ENCODE data around the gene RBM27. TPM values are rescaled to one million over a fixed set of nuclear protein-coding genes. Genes with fewer than 3 reads are reported as not detected.
"Not testable (repeated sequence)": the region's sequence is repeated elsewhere in the genome, so short reads cannot be mapped to it uniquely, and the experiment has no call there.

Gene RBM27
- total and polyA plus RNA-seq, 2 of the 4 experiments (the other 2 are of a cell fraction) = 7.7 to 19.2 TPM

DNA sequence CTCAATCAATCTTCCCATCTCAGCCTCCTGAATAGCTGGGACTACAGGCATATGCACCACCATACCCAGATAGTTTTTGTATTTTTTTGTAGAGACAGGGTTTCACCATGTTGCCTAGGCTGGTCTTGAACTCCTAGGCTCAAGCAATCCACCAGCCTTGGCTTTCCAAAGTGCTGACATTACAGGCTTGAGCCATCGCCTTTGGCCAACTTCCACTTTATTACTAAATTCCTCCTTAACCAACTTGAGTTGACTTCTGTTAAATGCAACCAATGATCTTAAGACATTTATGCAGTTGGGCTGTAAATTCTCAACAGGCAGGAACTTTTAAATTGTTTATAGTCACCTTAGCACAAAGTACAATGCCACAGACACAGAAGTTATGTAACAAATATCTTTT lies 23.7 kb upstream of the RBM27 start:
- CTCF ChIA-PET = no interaction called here
- WGBS, 2 experiments (ENCODE audit: extremely low coverage in 2 of 2, insufficient read length in 1 of 2) = no CpG with 5 or more reads among the region's 1 CpG
- in situ Hi-C loops (cut with MboI; ENCODE audit: low sequenced_read_pairs) = no loop called here

DNA sequence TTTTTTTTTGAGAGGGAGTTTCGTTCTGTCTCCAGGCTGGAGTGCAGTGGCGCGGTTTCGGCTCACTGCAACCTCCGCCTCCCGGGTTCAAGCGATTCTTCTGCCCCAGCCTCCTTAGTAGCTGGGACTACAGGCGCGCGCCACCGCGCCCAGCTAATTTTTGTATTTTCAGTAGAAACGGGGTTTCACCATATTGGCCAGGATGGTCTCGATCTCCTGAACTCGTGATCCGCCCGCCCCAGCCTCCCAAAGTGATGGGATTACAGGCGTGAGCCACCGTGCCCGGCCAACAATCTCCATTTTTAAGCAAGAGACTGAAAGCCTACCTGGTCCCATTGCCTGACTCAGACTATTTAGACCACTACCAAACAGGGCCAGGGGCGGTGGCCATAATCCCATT lies 20.0 kb upstream of the RBM27 start:
- Histone ChIP-seq H2AFZ (replicated peaks; ENCODE audit: low read length, poor library complexity) (peak overlapping the region; percentile 99), H4K5ac (ENCODE audit: low read depth, low read length) (peak overlapping the region; percentile 80; the same call in 1 of the 2 replicates), H3K79me1 (ENCODE audit: low read depth in 1 of 2, low read length in 2 of 2) (peaks cover 12 to 36% of the 10 kb centered on the region in 2 experiments; a peak in 3 of 4 replicates), H3K4ac (ENCODE audit: low read depth, low read length) (peak overlapping the region; percentile 88), H4K8ac (ENCODE audit: low read depth in 2 of 2, low read length in 2 of 2) (peak overlapping the region; percentile 45 to 100; a peak in 3 of 4 replicates), H3K4me2 (ENCODE audit: low read depth, low read length) (peak overlapping the region; percentile 85; the same call in 1 of the 2 replicates)
- H4K91ac ChIP-seq (ENCODE audit: insufficient read depth, low read depth, low read length); H3K18ac ChIP-seq (ENCODE audit: low read depth, low read length); BruUV-seq (replicated peaks); dilution Hi-C loops (cut with HindIII; ENCODE audit: low sequenced_read_pairs, unreplicated experiment); H3K4me3 ChIP-seq (ENCODE audit: insufficient read depth, low read depth, low read length); H3K56ac ChIP-seq (ENCODE audit: extremely low read depth, insufficient read depth, low read length); H4K20me1 ChIP-seq (ENCODE audit: insufficient read depth, low read length); H3K9me1 ChIP-seq (ENCODE audit: insufficient read depth, low read length); H3K4me1 ChIP-seq (ENCODE audit: control insufficient read depth, insufficient read depth, low read length); H2AK9ac ChIP-seq (replicated peaks; ENCODE audit: low read depth, low read length, poor library complexity); H3K27ac ChIP-seq (ENCODE audit: insufficient read depth, low read length); POLR2A ChIA-PET (ENCODE audit: unreplicated experiment); H2AK5ac ChIP-seq (ENCODE audit: low read depth, low read length); H3K9ac ChIP-seq (ENCODE audit: low read depth, low read length); H2BK5ac ChIP-seq (ENCODE audit: low read depth, low read length, poor library complexity, severe bottlenecking); CTCF ChIA-PET; H3K36me3 ChIP-seq (ENCODE audit: control insufficient read depth, insufficient read depth, low read length); H2BK120ac ChIP-seq (ENCODE audit: low read depth, low read length); H2BK15ac ChIP-seq (ENCODE audit: low read depth, low read length); ATAC-seq (ENCODE audit: low read depth); H3K23ac ChIP-seq (ENCODE audit: low read depth, low read length); H3K14ac ChIP-seq (replicated peaks; ENCODE audit: low read depth, low read length); H2BK20ac ChIP-seq (ENCODE audit: low read depth, low read length); H3K27me3 ChIP-seq (ENCODE audit: control insufficient read depth, insufficient read depth, low read length); H3K9me3 ChIP-seq (ENCODE audit: control insufficient read depth, insufficient read depth, low read length); DNase-seq; in situ Hi-C loops (cut with MboI; ENCODE audit: low sequenced_read_pairs): not testable (repeated sequence)
- intact Hi-C loops (cut with micrococcal nuclease) = loop anchor here (2.0 to 5.0 kb wide), 2 partner anchors 19 to 244 kb away; partner anchors contain the start of gene RBM27
- 95% methylated on average over 13 of the region's 21 CpGs; no CpG with 5 or more reads in 1 of the 2 experiments for WGBS, 2 experiments (ENCODE audit: extremely low coverage in 2 of 2, insufficient read length in 1 of 2)

More for the DNA sequence above, 23.7 kb upstream of the RBM27 start:
- Histone ChIP-seq H3K9me3 (ENCODE audit: control insufficient read depth, insufficient read depth, low read length) (no peaks in the 10 kb centered on the region), H4K20me1 (ENCODE audit: insufficient read depth, low read length) (peaks cover 3% of the 10 kb centered on the region), H2BK15ac (ENCODE audit: low read depth, low read length) (no peak overlapping the region), H3K4me2 (ENCODE audit: low read depth, low read length) (no peak overlapping the region), H2BK5ac (ENCODE audit: low read depth, low read length, poor library complexity, severe bottlenecking) (no peak overlapping the region), H2BK20ac (ENCODE audit: low read depth, low read length) (no peak overlapping the region), H3K23ac (ENCODE audit: low read depth, low read length) (no peak overlapping the region), H3K18ac (ENCODE audit: low read depth, low read length) (no peak overlapping the region), H2AK5ac (ENCODE audit: low read depth, low read length) (no peak overlapping the region), H3K4ac (ENCODE audit: low read depth, low read length) (no peak overlapping the region), H4K91ac (ENCODE audit: insufficient read depth, low read depth, low read length) (no peak overlapping the region), H3K4me3 (ENCODE audit: insufficient read depth, low read depth, low read length) (no peak overlapping the region), H2AFZ (replicated peaks; ENCODE audit: low read length, poor library complexity) (no peak overlapping the region), H3K14ac (replicated peaks; ENCODE audit: low read depth, low read length) (no peak overlapping the region), H2BK120ac (ENCODE audit: low read depth, low read length) (no peak overlapping the region), H3K36me3 (ENCODE audit: control insufficient read depth, insufficient read depth, low read length) (peaks cover 11% of the 10 kb centered on the region; the same call in 1 of the 2 replicates), H4K5ac (ENCODE audit: low read depth, low read length) (no peak overlapping the region), H3K27ac (ENCODE audit: insufficient read depth, low read length) (no peak overlapping the region), H3K9me1 (ENCODE audit: insufficient read depth, low read length) (0 out of 2 replicates have a peak, but pooled peaks cover 7% of the 10 kb centered on the region), H3K56ac (ENCODE audit: extremely low read depth, insufficient read depth, low read length) (no peak overlapping the region), H3K79me1 (ENCODE audit: low read depth in 1 of 2, low read length in 2 of 2) (peaks cover 16 to 38% of the 10 kb centered on the region in 2 experiments; a peak in 3 of 4 replicates), H4K8ac (ENCODE audit: low read depth in 2 of 2, low read length in 2 of 2) (no peak overlapping the region), H3K4me1 (ENCODE audit: control insufficient read depth, insufficient read depth, low read length) (no peaks in the 10 kb centered on the region), H3K27me3 (ENCODE audit: control insufficient read depth, insufficient read depth, low read length) (no peaks in the 10 kb centered on the region), H2AK9ac (replicated peaks; ENCODE audit: low read depth, low read length, poor library complexity) (no peak overlapping the region), H3K9ac (ENCODE audit: low read depth, low read length) (no peak overlapping the region)
- intact Hi-C loops (cut with micrococcal nuclease) (loop anchor here (5.0 kb wide), 1 partner anchor 248 kb away; no protein-coding TSS in a partner anchor), dilution Hi-C loops (cut with HindIII; ENCODE audit: low sequenced_read_pairs, unreplicated experiment) (no loop called here)
- TF ChIP-seq POLR2A (IDR thresholded peaks at IDR 0.05; ENCODE audit: low read depth, low read length) (no peak), MAFK (IDR thresholded peaks at IDR 0.05; ENCODE audit: low read depth, low read length) (no peak)
- no TSS peak for BruUV-seq (replicated peaks)
- no peak for ATAC-seq (ENCODE audit: low read depth)
- POLR2A ChIA-PET (ENCODE audit: unreplicated experiment) = no interaction called here
- no peak for DNase-seq

Measured in IMR-90 (cell line).